GM08714 (cell line): ENCODE results near the gene PPEF1.
"Not testable (repeated sequence)": the region's sequence is repeated elsewhere in the genome, so short reads cannot be mapped to it uniquely, and the experiment has no call there.

Source experiments
- H3K4me3 ChIP-seq: fragments of 200-500 bp; sonication (Bioruptor generic); 2 replicates; pipeline ENCODE4 v1.5.1; 2014; ENCODE audit warnings: mild to moderate bottlenecking, low read length, inconsistent platforms
- ZNF274 ChIP-seq: IDR thresholded peaks from 2 replicates; pipeline ENCODE4 v1.6.1; 2012; ENCODE audit warnings: mild to moderate bottlenecking, low read depth, low read length

PPEF1 gene

DNA sequence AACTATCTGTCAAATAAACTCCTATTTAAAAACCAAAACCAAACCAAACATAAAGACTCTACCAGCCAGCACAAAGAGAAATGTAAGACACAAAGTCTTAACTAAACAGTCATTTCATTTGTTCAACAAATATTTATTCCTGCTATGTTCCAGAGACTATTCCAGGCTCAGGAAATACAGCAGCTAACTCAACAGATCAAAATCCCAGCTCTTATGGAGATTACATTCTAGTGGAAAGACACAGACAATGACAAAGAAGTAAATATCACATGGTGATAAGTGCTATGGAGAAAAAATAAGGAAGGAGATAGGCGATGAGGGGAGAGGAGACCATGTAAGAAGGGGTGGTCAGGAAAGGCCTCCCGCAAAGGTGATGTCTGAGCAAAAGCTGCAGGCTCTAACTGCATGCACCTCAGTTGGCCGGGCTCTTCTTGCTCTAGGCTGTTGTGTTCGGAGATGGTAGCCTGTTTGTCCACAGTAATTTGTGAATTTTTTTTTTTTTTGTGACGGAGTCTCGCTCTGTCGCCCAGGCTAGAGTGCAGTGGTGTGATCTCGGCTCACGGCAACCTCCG is 15.1 kb downstream of the PPEF1 start:
- TF ChIP-seq ZNF274 = no peak
- no peak overlapping the region for H3K4me3 ChIP-seq

DNA sequence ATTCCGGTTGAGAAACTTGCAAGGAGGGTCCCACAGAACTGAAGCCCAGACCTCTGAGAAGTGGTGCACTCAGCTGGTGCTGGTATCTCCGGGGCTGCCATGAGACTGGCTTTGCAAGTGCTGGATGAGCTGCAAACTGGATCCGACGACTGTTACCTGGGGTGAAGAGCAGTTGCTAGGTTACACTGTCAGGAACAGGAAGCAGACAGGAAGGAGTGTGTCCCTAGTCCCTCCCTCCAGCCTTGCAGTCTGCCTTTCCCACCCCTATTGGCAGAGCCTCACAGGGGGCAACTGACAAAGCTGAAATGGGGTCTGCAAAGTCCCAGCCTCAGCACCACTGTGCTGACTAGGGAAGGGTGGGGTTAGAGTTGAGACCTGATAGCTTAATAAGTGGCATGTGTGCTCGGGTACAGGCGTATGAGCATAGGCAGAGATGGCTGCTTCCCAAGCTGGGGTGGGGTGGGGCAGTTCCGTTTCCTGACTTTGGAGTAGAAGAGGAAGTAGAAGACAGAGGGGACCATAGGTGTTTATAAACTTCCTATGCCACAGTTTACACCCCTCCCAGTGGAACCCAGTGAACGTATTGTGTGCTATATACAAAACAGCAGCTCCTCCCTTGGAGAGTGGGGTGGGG is 18.0 kb downstream of the PPEF1 start:
- no peak overlapping the region for H3K4me3 ChIP-seq
- no peak for TF ChIP-seq ZNF274

DNA sequence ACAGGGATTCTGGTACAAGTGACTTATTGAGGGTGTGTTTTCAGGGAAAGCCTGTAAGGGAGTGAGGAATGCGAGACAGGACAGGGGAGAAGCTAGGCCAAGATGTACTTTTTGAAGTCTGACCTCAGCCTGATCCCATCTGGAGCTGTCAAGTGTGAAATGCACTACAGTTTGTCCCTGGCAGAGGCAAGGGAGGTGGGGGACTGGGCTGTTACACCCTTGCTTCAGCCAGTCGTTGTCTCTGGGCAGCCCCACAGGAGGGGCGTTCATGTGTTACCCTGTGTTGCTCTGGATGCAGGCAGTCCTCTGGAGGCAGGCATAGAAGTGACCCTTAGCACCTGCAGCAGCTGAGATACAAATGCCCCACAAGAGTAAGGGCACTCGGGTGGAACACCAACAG is 25.8 kb downstream of the PPEF1 start:
- H3K4me3 ChIP-seq = no peak overlapping the region
- TF ChIP-seq ZNF274 = no peak

DNA sequence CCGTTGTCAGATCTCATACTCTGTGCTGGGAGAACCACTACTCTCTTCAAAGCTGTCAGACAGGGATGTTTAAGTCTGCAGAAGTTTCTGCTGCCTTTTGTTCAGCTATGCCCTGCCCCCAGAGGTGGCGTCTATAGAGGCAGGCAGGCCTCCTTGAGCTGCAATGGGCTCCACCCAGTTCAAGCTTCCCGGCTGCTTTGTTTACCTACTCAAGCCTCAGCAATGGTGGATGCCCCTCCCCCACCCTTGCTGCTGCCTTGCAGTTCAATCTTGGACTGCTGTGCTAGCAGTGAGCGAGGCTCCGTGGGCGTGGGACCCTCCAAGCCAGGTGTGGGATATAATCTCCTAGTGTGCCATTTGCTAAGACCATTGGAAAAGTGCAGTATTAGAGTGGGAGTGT is 32.2 kb downstream of the PPEF1 start:
- H3K4me3 ChIP-seq = not testable (repeated sequence)

DNA sequence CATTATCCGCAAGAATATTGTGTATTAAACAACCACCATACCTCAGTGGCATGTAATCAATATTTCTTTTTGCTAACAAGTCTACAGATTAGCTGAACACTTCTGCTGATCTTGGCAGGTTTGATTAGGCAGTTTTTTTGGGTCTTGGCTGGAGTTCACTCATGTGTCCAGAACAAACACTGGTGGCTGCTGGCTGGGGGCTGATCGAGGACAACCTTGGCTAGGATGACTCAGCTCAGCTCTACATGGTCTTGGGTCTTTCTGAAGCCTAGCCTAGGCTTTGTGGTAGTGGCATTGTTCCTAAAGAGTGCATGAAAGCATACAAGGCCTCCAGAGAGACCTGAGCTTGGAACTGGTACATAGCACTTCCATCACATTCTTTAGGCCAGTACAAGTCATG is 41.1 kb downstream of the PPEF1 start:
- H3K4me3 ChIP-seq = no peak overlapping the region
- TF ChIP-seq ZNF274 = no peak

DNA sequence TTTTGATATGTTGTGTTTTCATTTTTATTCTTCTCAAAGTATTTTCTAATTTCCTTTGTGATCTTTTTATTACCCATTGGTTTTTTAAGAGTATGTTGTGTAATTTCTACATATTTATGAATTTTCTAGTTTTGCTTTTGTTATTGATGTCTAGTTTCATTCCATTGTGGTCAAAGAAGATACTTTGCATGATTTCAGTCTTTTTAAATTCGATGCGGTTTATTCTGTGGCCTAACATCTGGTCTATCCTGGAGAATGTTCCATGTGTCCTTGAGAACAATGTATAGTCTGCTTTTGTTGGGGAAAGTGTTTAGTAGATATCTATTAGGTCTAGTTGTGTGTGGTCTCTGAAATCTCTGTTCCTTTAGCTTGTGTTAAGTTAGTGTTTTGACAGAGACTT is 46.2 kb downstream of the PPEF1 start:
- no peak for TF ChIP-seq ZNF274
- no peak overlapping the region for H3K4me3 ChIP-seq

DNA sequence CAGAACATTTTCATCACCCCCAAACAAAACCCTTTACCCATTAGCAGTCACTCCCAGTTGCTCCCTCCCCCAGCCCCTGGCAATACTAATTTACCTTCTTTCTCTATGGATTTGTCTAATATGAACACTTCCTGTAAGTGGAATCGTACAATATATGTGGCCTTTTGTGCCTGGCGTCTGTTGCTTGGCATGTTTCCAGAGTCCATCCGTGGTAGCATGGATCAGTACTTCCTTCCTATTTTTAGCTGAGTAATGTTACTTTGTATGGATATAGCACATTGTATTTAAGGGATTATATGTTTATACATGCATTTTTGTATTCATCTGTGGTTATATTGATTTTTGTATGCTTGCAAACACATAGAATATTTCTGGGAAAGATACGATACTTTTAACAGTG is 48.2 kb downstream of the PPEF1 start:
- no peak for TF ChIP-seq ZNF274
- no peak overlapping the region for H3K4me3 ChIP-seq

DNA sequence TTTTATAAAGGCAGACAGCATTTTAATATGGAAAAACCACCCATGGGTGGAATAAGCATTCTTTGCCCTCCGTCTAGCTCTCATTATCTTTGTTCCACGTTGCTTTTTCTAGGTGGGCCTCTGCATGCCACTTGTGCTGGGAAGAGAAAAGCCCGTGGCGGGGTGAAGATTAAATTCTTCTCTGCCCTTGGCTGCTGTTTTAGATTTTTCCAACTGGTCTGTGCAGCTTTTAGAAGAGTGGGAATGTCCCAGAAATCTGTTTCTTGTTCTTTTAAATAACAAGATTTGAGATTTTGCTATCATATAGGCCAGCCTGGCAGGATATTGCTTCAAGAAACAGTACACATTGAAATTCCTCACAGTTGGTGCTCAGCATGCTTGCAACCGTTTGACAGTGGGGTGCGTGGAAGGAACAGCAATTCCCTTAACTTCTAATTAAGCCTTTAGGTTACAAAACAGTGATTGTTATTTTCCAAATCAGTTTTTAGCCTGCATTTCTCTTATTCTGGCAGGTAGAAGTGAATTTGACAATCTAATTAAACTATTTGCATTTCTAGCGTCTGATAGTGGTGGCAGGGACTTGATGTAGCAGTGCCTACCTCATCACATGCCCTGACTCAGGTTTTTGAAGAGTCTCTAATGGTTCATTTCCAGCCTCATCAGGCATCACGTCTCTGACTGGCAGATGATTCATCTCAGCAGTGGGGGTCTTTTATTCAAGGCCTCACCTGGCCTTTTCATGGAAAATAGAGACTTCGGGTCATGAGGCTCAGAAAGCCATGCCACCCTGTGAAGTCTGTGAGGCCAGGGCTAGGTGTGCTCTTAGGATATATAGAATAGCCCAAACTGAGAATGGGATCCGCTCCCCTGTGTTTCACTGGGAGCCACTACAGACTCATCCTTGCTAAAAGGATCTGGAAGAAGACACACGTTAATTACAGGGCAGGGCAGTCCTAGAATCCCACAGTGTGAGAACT is 50.8 kb downstream of the PPEF1 start:
- H3K4me3 ChIP-seq = no peak overlapping the region
- no peak for TF ChIP-seq ZNF274

DNA sequence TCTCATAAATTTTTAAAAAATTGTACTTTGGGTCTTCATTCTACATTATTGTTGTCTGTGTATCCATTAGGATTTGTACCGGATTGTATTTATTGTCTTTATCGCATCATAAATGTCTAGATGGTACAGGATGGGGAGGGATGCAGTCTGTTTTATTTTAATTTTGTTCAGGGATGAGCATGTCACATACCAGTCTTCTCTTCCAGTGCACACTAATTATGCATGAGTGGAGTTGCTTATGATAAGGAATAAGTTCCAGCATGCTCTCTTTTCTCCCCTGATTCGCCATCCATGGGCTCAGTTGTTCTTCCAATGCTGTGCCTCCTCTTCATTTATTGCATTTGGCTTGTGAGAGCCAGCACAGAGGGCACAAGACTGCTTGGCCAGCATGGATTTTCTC is 54.3 kb downstream of the PPEF1 start:
- TF ChIP-seq ZNF274 = no peak
- H3K4me3 ChIP-seq = no peak overlapping the region

DNA sequence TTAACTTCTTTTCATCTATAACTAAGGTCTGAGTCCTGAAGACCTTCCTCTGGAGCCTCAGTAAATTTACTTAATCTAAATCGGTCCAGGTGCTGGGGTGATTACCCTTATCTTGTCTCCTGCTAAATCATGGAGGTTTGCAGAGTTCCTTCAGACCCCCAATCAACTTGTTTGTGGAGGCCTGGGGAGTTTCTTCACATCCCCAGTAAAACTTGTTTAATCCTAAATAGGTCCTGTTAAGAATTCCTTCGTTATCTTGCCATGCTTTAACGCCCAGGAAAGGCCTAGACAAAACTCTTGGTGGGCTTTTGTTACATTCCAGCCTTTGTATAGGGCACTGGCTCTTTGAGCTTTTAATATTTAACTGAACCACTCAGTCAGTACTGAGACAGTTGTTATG is 55.7 kb downstream of the PPEF1 start:
- H3K4me3 ChIP-seq = not testable (repeated sequence)

DNA sequence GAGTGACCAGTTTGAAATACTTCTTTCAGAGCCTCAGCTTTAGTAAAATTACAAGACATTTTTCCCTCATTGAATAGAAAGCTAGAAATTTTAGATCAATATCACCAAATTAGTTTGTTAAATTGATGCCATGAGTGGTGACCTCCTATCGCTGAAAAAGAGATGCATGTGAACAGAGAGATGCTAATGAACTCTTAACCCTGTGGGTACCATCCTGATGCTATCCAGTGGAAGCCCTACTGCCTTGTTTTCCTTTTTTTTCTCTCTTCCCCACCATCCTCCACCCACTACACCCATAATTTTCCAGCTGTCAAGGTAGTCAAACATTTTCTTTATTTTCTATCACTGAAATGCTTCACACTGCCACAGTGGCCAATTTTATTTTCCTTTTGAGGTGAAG is 61.9 kb downstream of the PPEF1 start:
- H3K4me3 ChIP-seq = no peak overlapping the region
- no peak for TF ChIP-seq ZNF274

DNA sequence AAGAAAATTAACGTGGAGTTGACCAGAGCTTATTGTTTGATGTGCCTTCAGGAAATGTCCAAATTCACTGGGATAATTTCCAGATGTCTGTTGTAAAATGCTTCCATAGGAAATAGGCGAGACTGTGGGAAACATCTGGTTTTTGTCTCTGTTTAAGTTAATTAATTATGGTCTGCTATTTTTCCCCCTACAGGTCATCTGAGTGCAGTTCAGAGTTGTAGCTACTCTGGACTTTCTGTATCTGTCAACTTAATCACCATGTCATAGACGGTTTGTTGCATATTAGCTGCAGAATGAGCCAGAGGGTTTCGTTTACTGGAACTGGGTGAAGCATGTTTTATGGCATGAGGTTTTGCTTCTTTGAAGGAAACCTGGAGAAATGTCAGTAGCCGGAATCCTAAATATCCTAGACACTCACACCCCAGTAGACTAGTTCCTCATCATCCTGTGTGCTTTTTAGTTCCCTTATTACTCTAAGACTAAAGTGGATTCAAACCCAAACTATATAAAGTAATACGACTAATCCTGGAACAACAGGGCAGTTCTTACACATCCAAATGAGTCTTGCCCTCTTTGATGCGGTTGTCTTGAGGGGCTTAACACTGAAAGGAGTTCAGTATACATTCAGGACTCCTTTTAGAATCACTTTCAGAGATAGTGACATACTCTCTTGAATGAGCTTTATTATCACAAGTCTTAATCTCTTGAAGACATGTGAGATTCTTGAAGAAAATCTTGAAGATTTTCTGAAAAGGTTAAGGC is 62.5 kb downstream of the PPEF1 start:
- no peak overlapping the region for H3K4me3 ChIP-seq
- TF ChIP-seq ZNF274 = no peak

DNA sequence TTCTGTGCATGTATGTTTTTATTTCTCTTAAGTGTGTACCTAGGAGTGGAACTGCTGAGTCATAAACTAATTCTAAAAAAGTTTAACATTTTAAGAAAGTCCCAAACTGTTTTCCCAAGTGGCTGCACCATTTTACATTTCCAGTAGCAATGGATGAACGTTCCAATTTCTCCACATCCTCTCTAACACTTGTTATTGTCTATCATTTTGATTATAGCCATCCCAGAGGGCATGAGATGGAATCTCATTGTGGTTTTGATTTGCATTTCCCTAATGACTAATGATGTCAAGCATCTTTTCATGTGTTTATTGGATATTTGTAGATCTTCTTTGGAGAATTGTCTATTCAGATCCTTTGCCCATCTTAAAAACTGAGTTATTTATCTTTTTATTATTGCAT is 82.5 kb downstream of the PPEF1 start:
- no peak overlapping the region for H3K4me3 ChIP-seq
- no peak for TF ChIP-seq ZNF274

DNA sequence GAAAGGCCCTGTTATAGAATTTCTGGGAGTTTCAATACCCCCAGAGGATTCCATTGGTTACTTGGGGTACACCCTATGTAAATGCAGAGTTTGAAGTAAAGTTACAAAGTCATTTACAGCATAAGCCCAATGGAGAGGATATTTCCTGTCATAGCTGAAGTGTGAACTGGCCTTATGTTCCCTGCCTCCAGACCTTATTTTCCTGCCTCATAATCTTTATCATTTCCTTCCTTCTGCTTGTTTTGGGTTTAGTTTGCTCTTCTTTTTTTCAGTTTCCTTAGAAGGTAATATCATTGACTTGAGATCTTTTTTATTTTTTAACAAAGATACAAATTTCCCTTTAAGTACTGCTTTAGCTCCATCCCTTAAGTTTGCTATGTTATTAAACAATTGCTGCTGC is 85.4 kb downstream of the PPEF1 start:
- TF ChIP-seq ZNF274 = no peak
- H3K4me3 ChIP-seq = no peak overlapping the region
